WERI-Rb-1 (cell line): Measurements from ENCODE around the gene KANSL1.

Experiments
- DNase-seq: peaks from one replicate; pipeline ENCODE4 v3.0.0-alpha.2; 2020
- H3K27ac ChIP-seq: fragments of 250-450 bp; sonication (Bioruptor Pico); 2 replicates; pipeline ENCODE4 v1.5.1; 2020; ENCODE audit warnings: mild to moderate bottlenecking, moderate library complexity
- H3K27me3 ChIP-seq: fragments of 250-450 bp; sonication (Bioruptor Pico); 2 replicates; pipeline ENCODE4 v1.5.1; 2021; ENCODE audit warnings: mild to moderate bottlenecking, low read depth, moderate library complexity; ENCODE audit not compliant: insufficient read depth, severe bottlenecking
- H3K36me3 ChIP-seq: fragments of 250-450 bp; sonication (Bioruptor Pico); 2 replicates; pipeline ENCODE4 v1.5.1; 2020; ENCODE audit warnings: mild to moderate bottlenecking, moderate library complexity
- H3K4me3 ChIP-seq: 2 replicates; pipeline ENCODE4 v1.5.1; 2011; ENCODE audit warnings: low read depth, mild to moderate bottlenecking, control low read depth, low read length
- H3K9me3 ChIP-seq: fragments of 250-450 bp; sonication (Bioruptor Pico); 2 replicates; pipeline ENCODE4 v1.5.1; 2021; ENCODE audit warnings: mild to moderate bottlenecking, moderate library complexity; ENCODE audit not compliant: severe bottlenecking
- TF ChIP-seq, protein P1 (sequence below): IDR thresholded peaks from 2 replicates; pipeline ENCODE4 v1.5.1; 2011; ENCODE audit warnings: low read depth, mild to moderate bottlenecking, control low read depth, inconsistent platforms, low read length

KANSL1 gene

DNA sequence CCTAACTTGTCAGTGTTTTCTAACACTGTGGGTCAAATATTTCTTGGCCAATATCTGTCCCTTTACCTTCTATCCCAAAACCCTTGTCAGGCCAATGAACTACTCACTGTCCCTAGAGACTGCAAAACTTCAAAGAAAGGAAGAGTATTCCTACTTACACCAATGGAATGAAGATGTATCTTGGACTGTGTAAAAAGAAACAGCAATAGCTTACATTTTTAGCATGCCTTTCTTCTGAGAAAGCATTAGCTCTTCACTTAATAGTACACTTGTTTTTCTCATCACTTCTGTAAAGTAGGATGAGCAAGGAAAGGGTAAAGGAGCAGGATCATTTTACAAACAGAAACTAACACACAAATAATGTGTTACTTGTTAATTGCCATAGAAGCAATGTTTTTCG, 120.2 kb downstream of the KANSL1 start:
- TF ChIP-seq, protein P1, sequence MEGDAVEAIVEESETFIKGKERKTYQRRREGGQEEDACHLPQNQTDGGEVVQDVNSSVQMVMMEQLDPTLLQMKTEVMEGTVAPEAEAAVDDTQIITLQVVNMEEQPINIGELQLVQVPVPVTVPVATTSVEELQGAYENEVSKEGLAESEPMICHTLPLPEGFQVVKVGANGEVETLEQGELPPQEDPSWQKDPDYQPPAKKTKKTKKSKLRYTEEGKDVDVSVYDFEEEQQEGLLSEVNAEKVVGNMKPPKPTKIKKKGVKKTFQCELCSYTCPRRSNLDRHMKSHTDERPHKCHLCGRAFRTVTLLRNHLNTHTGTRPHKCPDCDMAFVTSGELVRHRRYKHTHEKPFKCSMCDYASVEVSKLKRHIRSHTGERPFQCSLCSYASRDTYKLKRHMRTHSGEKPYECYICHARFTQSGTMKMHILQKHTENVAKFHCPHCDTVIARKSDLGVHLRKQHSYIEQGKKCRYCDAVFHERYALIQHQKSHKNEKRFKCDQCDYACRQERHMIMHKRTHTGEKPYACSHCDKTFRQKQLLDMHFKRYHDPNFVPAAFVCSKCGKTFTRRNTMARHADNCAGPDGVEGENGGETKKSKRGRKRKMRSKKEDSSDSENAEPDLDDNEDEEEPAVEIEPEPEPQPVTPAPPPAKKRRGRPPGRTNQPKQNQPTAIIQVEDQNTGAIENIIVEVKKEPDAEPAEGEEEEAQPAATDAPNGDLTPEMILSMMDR = no peak
- no peak overlapping the region for H3K4me3 ChIP-seq
- no peaks in the 10 kb centered on the region for H3K27me3 ChIP-seq
- DNase-seq = no peak
- peaks cover 30% of the 10 kb centered on the region for H3K36me3 ChIP-seq
- H3K27ac ChIP-seq = no peak overlapping the region
- no peaks in the 10 kb centered on the region for H3K9me3 ChIP-seq

DNA sequence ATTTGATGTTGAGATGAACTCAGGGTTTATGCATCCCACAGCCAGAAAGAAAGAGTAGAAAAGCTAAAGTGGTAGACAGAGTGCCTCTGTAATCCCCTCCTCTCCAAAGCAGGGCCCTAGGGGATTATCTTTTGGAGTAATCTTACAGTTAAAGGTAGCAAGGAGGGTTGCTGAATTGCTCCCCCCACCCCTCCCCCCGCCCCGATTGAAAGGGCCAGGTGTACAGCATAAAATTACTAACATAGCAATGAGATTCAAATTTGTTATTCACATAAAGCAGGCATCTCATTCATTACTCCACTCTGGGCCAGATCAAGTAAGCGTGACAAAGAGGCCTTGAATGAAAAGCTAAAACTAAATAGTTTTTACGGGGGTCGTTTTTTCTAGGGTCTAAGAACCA, 121.4 kb downstream of the KANSL1 start:
- Histone ChIP-seq H3K27me3 (no peaks in the 10 kb centered on the region), H3K9me3 (no peaks in the 10 kb centered on the region), H3K27ac (peak overlapping the region; percentile 20), H3K36me3 (peaks cover 34% of the 10 kb centered on the region), H3K4me3 (no peak overlapping the region)
- TF ChIP-seq, protein P1 = no peak
- peak; percentile 64 for DNase-seq

DNA sequence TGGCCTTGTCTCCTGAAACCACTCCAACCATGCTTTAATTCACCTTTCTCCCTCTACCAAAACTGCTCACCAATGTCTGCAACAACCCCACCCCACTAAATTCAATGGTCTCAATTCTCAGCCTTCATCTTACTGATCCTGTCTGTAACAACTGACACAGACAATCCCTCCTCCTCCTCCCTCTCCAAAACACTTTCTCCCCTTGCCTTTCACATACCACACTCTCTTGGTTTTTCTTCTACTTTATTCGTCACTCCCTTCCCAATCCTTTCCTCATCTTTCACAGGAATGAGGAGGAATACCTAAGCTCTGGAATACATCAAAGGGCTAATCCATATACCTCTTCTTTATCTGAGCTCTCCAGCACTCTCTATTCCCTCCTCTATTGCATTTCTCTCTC, 128.8 kb downstream of the KANSL1 start:
- no peak for DNase-seq
- no peak overlapping the region for H3K4me3 ChIP-seq
- TF ChIP-seq, protein P1 = no peak
- H3K36me3 ChIP-seq = peaks cover 85% of the 10 kb centered on the region
- H3K27ac ChIP-seq = no peak overlapping the region
- H3K27me3 ChIP-seq = no peaks in the 10 kb centered on the region
- H3K9me3 ChIP-seq = no peaks in the 10 kb centered on the region

DNA sequence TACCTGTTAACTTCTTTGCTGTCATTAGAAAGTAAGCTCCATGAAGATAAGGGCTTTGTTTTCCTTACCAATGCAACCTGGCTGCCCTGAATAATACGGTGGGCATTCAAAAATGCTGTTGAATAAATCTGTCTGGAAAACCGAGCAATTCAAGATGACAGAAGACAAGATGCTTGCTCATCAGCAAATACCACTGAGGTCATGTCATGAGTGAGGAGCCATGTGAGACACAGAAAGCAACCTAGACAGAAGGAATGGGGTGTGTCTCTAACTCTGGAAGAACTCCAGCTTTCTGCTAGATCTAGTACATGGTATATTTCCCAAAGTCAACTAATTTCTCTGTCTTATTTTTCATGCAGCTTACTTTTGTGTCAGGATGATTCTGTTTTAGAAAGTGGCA, 130.0 kb downstream of the KANSL1 start:
- no peak for DNase-seq
- Histone ChIP-seq H3K9me3 (no peaks in the 10 kb centered on the region), H3K27me3 (no peaks in the 10 kb centered on the region), H3K36me3 (peaks cover 80% of the 10 kb centered on the region), H3K27ac (no peak overlapping the region), H3K4me3 (no peak overlapping the region)
- TF ChIP-seq, protein P1 = no peak

DNA sequence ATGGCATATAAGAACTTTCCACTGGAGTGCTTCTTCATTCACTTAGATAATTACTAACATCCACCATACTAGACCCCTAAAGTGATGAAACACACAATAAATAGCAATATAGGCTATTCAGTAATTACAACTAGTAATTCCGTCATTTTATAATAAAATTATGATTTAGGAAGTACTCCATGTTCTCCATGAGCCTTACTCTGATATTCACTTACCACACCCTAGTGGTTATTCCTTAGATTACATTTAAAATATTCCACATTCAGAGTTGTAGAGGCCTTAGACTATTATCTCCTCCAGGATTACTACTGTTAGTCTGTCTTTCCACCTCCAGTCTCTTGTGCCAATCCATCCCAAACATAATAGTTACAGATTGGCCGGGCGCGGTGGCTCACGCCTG, 131.8 kb downstream of the KANSL1 start:
- H3K4me3 ChIP-seq = no peak overlapping the region
- no peaks in the 10 kb centered on the region for H3K9me3 ChIP-seq
- no peak for DNase-seq
- no peak overlapping the region for H3K27ac ChIP-seq
- peaks cover 79% of the 10 kb centered on the region for H3K36me3 ChIP-seq
- H3K27me3 ChIP-seq = no peaks in the 10 kb centered on the region
- TF ChIP-seq, protein P1 = no peak

DNA sequence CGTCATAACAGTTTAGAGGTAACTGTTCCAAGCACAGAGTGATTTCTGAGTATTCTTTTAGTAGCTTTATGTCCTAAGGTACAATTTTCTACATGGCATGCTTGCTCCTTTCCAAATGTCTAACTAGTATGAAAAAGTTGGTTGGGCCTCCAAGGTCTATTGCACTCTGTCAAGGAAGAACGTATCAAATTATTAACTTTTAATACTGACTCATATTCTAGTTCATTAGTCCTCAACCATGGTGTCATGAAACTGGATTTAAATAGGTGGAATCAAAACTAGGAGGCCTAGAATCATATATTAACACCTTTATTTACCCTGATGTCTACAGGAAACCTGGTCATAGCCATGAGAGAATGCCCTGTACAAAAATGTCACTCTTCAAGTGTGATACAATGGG, 132.8 kb downstream of the KANSL1 start:
- DNase-seq = no peak
- TF ChIP-seq, protein P1 = no peak
- no peaks in the 10 kb centered on the region for H3K9me3 ChIP-seq
- H3K27ac ChIP-seq = no peak overlapping the region
- no peaks in the 10 kb centered on the region for H3K27me3 ChIP-seq
- H3K36me3 ChIP-seq = peaks cover 74% of the 10 kb centered on the region
- H3K4me3 ChIP-seq = no peak overlapping the region
